Islet precursor cell (in vitro differentiated cells): ENCODE measurements around the gene ABCF3.
"Not testable (repeated sequence)": the region's sequence is repeated elsewhere in the genome, so short reads cannot be mapped to it uniquely, and the experiment has no call there.

Source experiments
- DNase-seq: peaks from one replicate; pipeline ENCODE4 v3.0.0-alpha.2; 2018

Gene ABCF3

GRCh38 chr3:184186184-184186901 is at the start of gene ABCF3:
TSS of gene ABCF3 (plus strand) at chr3:184186199. CDS start at chr3:184186208, 9 bp downstream.
- DNase-seq = no peak

GRCh38 chr3:184140436-184140835 is 45.6 kb upstream of the ABCF3 start:
- DNase-seq = no peak

- DNase-seq = no peak
Measured at GRCh38 chr3:184142199-184142598, 43.8 kb upstream of the ABCF3 start.

GRCh38 chr3:184143327-184143726 is 42.7 kb upstream of the ABCF3 start:
- DNase-seq = no peak

GRCh38 chr3:184144505-184144904 is 41.5 kb upstream of the ABCF3 start:
- no peak for DNase-seq

GRCh38 chr3:184145111-184145524 is 40.9 kb upstream of the ABCF3 start:
- DNase-seq = peak; percentile 67

GRCh38 chr3:184145751-184146270 is 40.2 kb upstream of the ABCF3 start:
- DNase-seq = no peak

GRCh38 chr3:184148076-184148475 is 37.9 kb upstream of the ABCF3 start:
- no peak for DNase-seq

- no peak for DNase-seq
Measured at GRCh38 chr3:184149123-184149522, 36.9 kb upstream of the ABCF3 start.

- DNase-seq = not testable (repeated sequence)
Measured at GRCh38 chr3:184149770-184150169, 36.2 kb upstream of the ABCF3 start.

- DNase-seq = peak; percentile 80
Measured at GRCh38 chr3:184154885-184155643, 30.9 kb upstream of the ABCF3 start, which contains the start of gene DVL3. TSS of gene DVL3 (plus strand) at chr3:184155377. CDS start at chr3:184155636, 259 bp downstream.

GRCh38 chr3:184155644-184156521 is 30.1 kb upstream of the ABCF3 start:
- peak; percentile 73 for DNase-seq

- DNase-seq = peak; percentile 80
Measured at GRCh38 chr3:184156522-184156955, 29.5 kb upstream of the ABCF3 start.

GRCh38 chr3:184157206-184157605 is 28.8 kb upstream of the ABCF3 start:
- no peak for DNase-seq

- no peak for DNase-seq
Measured at GRCh38 chr3:184158404-184158803, 27.6 kb upstream of the ABCF3 start.

GRCh38 chr3:184160456-184160855 is 25.5 kb upstream of the ABCF3 start:
- no peak for DNase-seq

- not testable (repeated sequence) for DNase-seq
Measured at GRCh38 chr3:184162571-184163070, 23.4 kb upstream of the ABCF3 start.

GRCh38 chr3:184164648-184165330 is 21.2 kb upstream of the ABCF3 start:
- no peak for DNase-seq

GRCh38 chr3:184165543-184165942 is 20.5 kb upstream of the ABCF3 start:
- DNase-seq = no peak

- DNase-seq = no peak
Measured at GRCh38 chr3:184166671-184167070, 19.3 kb upstream of the ABCF3 start.

GRCh38 chr3:184167786-184168185 is 18.2 kb upstream of the ABCF3 start:
- no peak for DNase-seq
